ENCODE data around the gene SMC1B.

- TF ChIP-seq CTCF (IDR thresholded peaks at IDR 0.05 in 8 of 11, conservative IDR thresholded peaks at IDR 0.05 in 3 of 11) (no peak), POLR2AphosphoS5 (IDR thresholded peaks at IDR 0.05) (no peak)
Measured at GRCh38 chr22:45434981-45435380, 21.6 kb upstream of the SMC1B start.

All from spleen (tissue), 7 donors.